ENCODE measurements around the gene GMCL1.

The GMCL1 gene, protein sequence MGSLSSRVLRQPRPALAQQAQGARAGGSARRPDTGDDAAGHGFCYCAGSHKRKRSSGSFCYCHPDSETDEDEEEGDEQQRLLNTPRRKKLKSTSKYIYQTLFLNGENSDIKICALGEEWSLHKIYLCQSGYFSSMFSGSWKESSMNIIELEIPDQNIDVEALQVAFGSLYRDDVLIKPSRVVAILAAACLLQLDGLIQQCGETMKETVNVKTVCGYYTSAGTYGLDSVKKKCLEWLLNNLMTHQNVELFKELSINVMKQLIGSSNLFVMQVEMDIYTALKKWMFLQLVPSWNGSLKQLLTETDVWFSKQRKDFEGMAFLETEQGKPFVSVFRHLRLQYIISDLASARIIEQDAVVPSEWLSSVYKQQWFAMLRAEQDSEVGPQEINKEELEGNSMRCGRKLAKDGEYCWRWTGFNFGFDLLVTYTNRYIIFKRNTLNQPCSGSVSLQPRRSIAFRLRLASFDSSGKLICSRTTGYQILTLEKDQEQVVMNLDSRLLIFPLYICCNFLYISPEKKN

DNA sequence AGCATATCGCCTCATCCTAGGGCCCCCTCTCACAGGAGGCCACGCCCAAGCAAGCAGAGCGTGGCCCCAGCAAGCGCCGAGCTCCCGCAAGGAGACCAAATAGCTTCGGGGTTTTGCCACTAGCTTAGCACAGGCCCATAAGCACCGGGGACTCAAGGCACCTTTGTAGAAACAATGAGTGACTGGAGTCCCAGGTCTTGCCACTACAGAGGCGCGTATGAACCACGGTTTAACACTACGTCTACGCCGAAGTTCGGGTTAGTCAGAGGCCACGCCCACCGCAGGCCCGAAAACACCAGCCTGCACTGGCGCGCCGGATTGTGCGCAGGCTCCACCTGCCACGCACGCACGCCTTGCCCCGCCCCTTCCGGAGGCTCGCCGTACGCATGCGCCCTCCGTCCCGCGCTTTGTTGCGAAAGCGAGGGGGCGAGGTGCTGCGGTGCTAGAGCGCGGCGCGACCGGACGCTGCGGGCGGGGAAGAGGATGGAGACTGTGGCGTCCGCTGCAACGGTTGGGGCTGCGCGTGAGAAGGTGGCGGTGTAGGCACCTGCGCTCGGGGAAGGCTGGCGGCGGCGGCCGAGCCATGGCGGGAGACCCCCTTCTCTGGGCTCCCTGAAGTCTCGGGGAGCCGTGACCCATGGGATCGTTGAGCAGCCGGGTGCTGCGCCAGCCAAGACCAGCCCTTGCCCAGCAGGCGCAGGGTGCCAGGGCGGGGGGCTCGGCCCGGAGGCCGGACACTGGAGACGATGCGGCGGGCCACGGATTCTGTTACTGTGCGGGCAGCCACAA lies at the start of gene GMCL1:
TSS of gene GMCL1 (plus strand) at position 405 of the 789 bp plus-strand sequence. CDS start at position 638, 233 bp downstream.
- Mint-ChIP-seq H3K4me3 (peak within 1 kb of the TSS; percentile 89 to 96), H3K27me3 (no peaks in the 10 kb centered on the region), H3K4me1 (peaks cover 62% of the 10 kb centered on the region), H3K27ac (peak within 1 kb of the TSS; percentile 94 to 98), H3K9me3 (no peaks in the 10 kb centered on the region)
- ATAC-seq (peak; percentile 94), DNase-seq (peak; percentile 99)

DNA sequence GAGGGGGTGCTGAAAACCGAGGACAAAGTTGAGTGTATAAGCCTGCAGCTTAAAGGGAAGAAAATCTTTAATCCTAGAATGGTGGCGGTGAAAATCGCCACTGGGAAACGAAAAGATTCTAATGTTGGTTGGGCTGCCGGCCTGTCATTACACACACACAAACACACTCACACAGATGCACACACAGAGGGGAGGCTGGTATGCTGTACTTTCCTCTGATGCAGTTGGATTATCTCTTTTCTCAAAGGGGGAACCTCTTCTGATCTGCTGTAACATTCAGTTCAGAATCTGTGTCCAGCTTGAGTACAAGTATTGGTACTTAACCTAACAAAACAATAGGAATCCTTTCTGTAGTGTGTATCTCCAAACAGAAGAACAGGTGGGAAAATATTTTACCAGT lies 48.5 kb upstream of the GMCL1 start:
- Mint-ChIP-seq H3K9me3 (no peaks in the 10 kb centered on the region), H3K27me3 (no peaks in the 10 kb centered on the region), H3K27ac (no peak overlapping the region), H3K4me3 (no peak overlapping the region), H3K4me1 (peaks cover 9% of the 10 kb centered on the region)
- DNase-seq (no peak), ATAC-seq (no peak)

DNA sequence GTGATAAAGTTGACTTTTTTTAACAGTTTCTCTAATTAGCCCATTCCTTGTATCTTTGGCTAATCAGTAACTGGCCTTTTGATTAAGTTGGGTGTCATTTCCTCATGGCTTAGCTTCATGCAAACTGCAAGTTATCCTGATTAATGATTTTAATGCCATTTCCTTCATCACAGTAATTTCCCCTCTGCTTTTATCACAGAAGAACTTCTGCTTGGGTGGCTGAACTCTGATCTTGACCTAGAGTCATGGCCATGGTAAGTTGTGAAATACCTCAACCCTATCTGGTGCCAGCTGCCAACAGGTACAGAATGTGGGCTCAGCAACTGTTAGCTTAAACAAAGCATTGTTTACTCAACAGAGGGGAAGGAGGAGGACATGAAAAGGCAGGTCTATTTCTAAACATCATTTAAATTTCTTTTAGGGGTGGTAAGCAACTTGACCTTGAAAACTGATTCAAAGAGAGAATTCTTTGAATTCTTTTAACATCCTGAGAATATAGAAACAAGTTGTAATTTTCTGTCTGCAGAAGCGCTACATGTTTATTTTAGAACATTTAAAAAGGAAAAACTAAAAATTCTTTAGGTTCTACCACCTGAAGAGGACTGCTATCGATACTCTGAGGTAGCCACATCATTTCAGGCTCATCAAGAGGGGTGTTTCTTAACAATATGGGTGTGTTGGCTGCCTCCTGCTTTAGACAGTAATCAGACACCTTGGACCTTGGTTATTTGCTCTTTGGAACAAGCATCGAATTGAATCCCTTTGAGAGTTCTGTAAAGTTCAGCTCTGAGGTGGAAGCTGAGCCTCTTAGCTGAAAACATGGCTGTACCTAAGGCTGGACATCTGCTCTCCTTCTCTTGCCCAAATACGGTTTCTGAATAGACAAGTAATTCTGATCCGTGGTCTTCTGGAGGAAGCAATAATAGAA lies 47.9 kb upstream of the GMCL1 start:
- Mint-ChIP-seq H3K9me3 (no peaks in the 10 kb centered on the region), H3K4me1 (peaks cover 9% of the 10 kb centered on the region), H3K27ac (no peak overlapping the region), H3K4me3 (no peak overlapping the region), H3K27me3 (no peaks in the 10 kb centered on the region)
- no peak for ATAC-seq
- no peak for DNase-seq

DNA sequence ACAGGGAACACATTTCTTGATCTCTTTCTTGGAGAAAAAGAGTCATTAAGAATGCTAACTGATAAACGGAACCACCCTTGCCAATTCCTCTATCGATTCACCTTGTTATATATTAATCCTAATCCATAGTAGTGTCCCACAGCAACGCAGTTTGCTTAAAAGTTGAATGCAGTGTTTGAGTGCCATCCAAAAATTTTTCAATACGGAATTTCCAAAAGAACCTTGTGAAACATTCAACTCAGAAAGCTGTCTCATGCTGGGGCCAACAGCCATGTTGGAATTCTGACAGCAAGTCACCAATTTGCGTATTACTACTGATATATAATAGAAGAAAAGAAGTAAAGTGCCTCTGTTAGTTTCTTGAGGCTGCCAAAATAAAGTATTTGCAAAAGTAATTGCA lies 45.2 kb upstream of the GMCL1 start:
- no peak for DNase-seq
- Mint-ChIP-seq H3K4me3 (no peak overlapping the region), H3K9me3 (no peaks in the 10 kb centered on the region), H3K27ac (no peak overlapping the region), H3K4me1 (peaks cover 10% of the 10 kb centered on the region), H3K27me3 (peaks cover 6% of the 10 kb centered on the region)
- ATAC-seq: no peak

DNA sequence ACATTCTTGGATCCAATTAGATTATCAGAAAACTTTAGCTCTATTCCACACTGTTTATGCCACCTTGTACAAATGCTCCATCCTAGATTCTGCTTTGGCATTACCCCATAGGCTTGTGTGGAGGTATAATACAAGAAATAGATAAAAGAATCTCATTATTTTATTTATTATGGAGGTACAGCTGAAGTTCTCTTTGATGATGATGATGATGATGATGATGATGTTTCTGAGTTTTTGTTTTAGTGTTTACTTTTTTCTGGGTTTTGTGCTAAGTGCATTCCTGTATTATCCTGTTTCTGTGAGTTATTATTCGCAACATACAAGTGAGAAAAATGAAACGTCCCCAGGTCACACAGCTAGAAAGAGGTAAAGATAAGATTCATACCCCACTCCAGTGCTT lies 44.1 kb upstream of the GMCL1 start:
- H3K27me3 Mint-ChIP-seq: peaks cover 6% of the 10 kb centered on the region
- H3K4me1 Mint-ChIP-seq: peaks cover 14% of the 10 kb centered on the region
- DNase-seq (no peak), ATAC-seq (no peak)
- H3K4me3 Mint-ChIP-seq: no peak overlapping the region
- H3K27ac Mint-ChIP-seq: no peak overlapping the region
- no peaks in the 10 kb centered on the region for H3K9me3 Mint-ChIP-seq

DNA sequence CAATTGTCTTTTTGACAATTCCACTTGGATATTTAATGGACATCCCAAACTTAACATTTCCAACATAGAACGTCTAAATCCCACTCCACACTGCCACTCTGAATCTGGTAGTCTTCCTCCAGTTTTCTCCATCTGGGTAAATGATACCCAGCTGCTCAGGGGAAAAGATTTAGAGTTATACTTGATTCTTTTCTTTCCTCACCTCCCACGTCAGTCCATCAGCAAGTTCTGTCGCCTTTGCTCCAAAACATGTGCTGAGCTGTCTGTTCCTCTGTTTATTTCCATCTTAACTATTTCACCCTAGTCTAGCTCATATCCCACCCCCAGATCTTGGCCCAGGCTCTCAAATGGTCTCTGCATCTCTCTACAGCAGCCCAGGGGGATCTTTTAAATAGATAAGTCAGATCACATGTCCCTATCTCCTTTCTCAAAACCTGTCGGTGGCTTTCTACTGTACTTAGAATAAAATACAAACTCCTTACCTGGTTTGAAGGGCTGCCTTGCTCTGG lies 43.4 kb upstream of the GMCL1 start:
- Mint-ChIP-seq H3K27me3 (peaks cover 6% of the 10 kb centered on the region), H3K27ac (peak overlapping the region in 1 of 2 donors; percentile 1), H3K4me3 (no peak overlapping the region), H3K9me3 (no peaks in the 10 kb centered on the region), H3K4me1 (peaks cover 15% of the 10 kb centered on the region)
- DNase-seq (no peak), ATAC-seq (no peak)

DNA sequence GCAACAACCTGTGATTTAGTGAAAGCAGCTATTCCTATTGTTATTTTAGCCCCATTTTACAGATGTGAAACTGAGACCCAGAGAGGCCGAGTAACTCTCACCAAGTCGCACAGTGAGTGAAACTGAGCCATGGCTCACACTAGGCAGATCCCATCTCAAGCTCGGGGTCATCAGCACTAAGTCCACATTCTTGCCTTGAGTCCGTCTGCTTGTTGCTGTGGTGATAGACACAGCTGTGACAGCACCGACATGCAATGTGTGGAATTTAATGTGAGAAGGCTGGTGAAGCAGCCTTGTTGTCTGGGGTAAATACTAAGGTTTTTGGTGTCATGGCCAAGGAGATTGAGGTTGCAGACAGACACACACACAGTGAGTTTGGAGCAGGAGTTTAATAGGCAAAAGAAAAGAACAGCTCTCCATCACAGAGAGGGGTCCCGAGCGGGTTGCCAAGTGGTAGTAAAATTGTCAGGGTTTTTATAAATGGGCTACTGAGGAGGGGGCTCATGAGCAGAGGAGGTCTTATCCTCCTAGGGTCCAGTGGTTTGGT lies 40.2 kb upstream of the GMCL1 start:
- no peak for DNase-seq
- Mint-ChIP-seq H3K4me3 (no peak overlapping the region), H3K27ac (no peak overlapping the region), H3K27me3 (peaks cover 6% of the 10 kb centered on the region), H3K9me3 (no peaks in the 10 kb centered on the region), H3K4me1 (peaks cover 15% of the 10 kb centered on the region)
- ATAC-seq: no peak

DNA sequence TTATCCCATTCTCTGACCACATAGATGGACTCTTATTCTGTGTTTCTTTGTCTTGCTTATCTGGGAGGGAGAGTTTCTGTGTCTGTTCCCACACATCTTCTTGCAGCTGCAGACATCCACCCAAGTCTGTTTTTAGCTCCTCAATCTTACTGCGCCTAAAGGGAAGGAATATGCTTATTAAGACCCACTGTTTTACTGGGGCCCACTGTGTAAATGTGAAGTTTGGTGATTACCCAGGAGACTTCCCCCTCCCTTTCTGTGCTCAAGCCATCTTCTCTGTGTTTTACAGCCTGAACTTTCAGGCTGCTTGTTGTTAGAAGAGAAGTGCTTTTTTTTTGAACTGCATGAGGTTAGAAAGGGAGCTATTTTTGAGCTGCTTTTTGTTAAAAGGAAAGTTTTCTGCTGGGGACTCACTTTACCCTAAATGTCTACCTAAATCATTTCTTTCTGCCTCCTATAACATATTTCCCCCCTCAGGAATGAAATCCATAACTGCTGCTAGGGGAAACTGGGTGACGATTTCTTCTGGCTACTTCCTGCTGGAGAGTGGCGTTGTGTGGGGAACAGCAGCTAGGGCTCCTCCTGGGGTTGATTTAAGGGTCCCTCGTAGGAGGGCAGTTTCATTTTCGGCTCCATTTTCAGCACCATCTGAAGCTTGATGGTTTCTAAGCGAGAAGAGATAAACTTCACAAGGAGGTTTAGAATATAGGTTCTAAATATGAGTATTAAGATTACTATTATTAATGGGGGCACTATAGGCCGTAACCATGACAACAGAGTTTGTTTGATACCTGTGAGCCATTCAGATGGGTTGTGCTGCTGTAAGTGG lies 39.5 kb upstream of the GMCL1 start:
- no peak for ATAC-seq
- H3K4me3 Mint-ChIP-seq: peak overlapping the region; percentile 57 to 74
- H3K9me3 Mint-ChIP-seq: no peaks in the 10 kb centered on the region
- no peak for DNase-seq
- H3K27me3 Mint-ChIP-seq: peaks cover 6% of the 10 kb centered on the region
- peak overlapping the region in 1 of 2 donors; percentile 59 for H3K27ac Mint-ChIP-seq
- peaks cover 15% of the 10 kb centered on the region for H3K4me1 Mint-ChIP-seq

DNA sequence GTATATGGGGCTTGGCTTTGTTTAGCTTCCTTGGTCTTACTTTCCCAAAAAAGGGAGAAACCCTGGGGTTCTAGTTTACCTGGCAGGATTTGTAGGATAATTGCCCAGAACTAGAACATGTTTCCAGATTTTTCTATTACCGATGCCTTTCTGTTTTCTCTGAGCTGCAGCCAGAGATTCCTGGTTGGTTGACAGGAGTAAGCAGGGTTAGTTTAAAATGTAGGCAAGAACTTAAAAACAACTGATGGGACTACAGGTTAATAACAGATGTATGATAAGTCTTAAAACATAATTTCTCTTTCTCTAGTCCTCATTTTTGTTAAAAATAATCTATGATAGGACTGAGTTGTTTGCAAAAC lies 38.9 kb upstream of the GMCL1 start:
- ATAC-seq: no peak
- H3K27ac Mint-ChIP-seq: no peak overlapping the region
- no peaks in the 10 kb centered on the region for H3K9me3 Mint-ChIP-seq
- H3K4me3 Mint-ChIP-seq: no peak overlapping the region
- no peak for DNase-seq
- H3K27me3 Mint-ChIP-seq: peaks cover 6% of the 10 kb centered on the region
- peaks cover 15% of the 10 kb centered on the region for H3K4me1 Mint-ChIP-seq

DNA sequence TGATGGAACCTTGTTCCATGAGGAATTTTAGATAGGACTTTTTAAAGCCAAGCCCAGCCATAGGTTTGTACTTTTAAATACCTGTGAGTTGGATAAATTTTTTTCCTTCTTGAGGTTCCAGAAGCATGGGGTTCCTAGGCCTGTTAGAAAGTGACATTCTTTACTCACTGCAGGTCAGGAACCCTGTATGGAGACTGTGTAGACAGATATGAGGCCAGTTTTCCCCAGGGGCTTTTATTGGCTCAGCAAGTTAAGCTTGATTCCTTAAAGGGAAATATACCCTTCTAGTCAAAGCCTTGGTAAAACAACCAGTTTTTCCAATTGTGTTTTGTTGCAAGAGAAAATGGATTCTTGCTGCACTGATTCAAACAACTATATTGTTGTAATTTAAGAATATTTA lies 38.4 kb upstream of the GMCL1 start:
- Mint-ChIP-seq H3K9me3 (no peaks in the 10 kb centered on the region), H3K27ac (no peak overlapping the region), H3K4me1 (peaks cover 15% of the 10 kb centered on the region), H3K27me3 (peaks cover 6% of the 10 kb centered on the region), H3K4me3 (no peak overlapping the region)
- no peak for DNase-seq
- no peak for ATAC-seq

DNA sequence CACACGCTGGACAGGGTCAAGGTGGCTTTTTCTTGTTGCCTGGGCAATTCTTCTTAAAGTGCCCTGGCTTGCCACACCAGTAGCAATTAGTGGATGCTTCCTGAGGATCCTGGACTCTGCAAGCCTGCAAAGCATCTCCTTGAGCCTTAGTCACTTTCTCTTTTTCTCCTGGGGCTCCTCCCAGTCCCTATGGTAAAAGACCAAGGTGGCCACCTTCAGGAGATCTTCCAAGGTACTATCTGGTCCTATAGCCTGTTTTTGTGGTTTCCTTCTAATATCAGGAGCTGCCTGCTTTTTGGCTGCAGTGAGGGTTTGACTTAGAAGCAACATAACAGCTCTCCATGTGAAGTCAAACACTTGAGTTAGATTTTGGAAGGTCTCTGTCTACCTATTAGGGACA lies 33.3 kb upstream of the GMCL1 start:
- H3K27me3 Mint-ChIP-seq: peaks cover 19% of the 10 kb centered on the region
- no peak overlapping the region for H3K27ac Mint-ChIP-seq
- no peaks in the 10 kb centered on the region for H3K9me3 Mint-ChIP-seq
- DNase-seq: no peak
- no peak overlapping the region for H3K4me3 Mint-ChIP-seq
- H3K4me1 Mint-ChIP-seq: peaks cover 20% of the 10 kb centered on the region
- no peak for ATAC-seq

DNA sequence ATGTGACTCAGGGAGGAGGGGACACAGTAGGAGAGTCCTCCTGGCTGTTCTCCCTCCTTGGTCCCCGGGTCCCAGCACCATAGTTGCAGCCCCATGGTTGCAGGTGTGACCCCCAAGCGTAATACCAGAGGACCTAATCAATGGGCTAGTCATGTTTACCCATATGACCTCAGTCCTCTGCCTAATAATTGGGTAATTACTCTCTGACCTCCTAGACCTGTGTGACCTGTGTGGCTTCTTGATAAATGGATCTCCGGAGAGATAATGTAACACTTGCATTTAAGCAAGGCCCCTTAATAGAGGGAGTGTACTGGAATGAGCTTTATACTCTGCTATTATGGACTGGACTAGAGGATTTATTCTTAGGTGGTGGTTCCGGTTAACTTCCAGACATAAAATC lies 32.2 kb upstream of the GMCL1 start:
- Mint-ChIP-seq H3K4me1 (peaks cover 20% of the 10 kb centered on the region), H3K27ac (no peak overlapping the region), H3K9me3 (no peaks in the 10 kb centered on the region), H3K27me3 (peaks cover 19% of the 10 kb centered on the region), H3K4me3 (no peak overlapping the region)
- no peak for ATAC-seq
- DNase-seq: no peak

DNA sequence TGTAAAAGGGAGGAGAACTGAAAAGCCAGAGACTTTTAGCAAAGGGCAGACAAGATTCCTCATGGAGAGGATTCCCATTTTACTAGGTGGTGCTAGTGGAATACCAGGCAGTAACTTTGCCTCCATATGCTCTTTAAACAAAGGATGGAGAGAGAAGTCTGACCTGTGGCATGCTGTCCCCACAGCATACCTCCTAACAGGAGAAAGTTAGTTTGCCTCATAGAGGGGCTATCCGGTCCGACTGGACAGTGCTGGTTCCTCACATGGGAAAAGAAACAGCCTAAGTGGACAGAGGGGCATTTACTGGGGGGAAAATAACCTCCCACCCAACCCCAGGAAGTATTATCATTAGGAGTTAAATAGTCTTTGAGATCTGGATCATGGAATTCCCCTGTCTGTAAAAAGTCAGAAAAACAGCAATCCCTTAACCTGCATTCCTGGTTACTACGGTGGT lies 31.6 kb upstream of the GMCL1 start:
- peaks cover 19% of the 10 kb centered on the region for H3K27me3 Mint-ChIP-seq
- H3K27ac Mint-ChIP-seq: peak overlapping the region; percentile 81 to 95
- no peak for DNase-seq
- peak overlapping the region in 1 of 2 donors; percentile 52 for H3K4me3 Mint-ChIP-seq
- H3K4me1 Mint-ChIP-seq: peaks cover 20% of the 10 kb centered on the region
- no peak for ATAC-seq
- no peaks in the 10 kb centered on the region for H3K9me3 Mint-ChIP-seq

DNA sequence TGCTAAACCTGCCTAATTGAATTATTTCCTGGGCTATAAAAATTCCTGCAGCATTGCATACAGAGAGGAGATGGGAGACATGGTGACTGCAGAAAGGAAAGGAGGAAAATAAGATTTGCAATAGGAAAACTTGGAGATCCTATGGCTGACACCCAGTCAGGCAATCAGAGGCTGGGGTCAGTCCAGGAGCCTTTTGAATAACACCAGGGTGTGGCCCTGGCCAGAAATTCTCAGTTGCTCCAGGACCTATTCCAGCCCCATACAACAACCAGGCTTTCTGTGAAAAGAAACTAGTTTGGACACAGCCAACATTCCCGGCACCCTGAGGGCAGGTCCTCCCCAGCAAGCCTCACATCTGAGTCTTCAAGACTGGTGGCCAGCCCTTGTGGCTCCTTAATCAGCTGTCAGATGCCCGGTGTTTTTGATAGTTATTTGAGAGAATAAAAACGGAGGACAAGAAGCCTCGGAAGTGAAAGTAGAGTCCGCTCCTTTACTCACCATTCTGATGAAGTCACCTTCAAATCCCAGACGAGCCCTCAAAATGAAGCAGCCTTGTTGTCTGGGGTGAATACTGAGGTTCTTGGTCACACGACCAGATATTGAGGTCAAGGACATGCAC lies 31.1 kb upstream of the GMCL1 start:
- Mint-ChIP-seq H3K27me3 (peaks cover 19% of the 10 kb centered on the region), H3K9me3 (no peaks in the 10 kb centered on the region), H3K4me1 (peaks cover 21% of the 10 kb centered on the region), H3K27ac (peak overlapping the region; percentile 81 to 95), H3K4me3 (peak overlapping the region; percentile 52 to 60)
- DNase-seq (no peak), ATAC-seq (no peak)

Measured in stimulated activated naive CD8-positive, alpha-beta T cell treated with anti-CD3 and anti-CD28 coated beads, Interleukin-15, amount 100 ng/mL, for 72 hours (primary cell).